Stomach (tissue), 4 donors: ENCODE measurements around the gene ADCY7.

Source experiments
- CTCF ChIP-seq, 7 experiments: fragments of 450-650 bp in 4 of 7; fragments of 200-600 bp in 3 of 7; sonication (generic) in 3 of 7; IDR thresholded peaks; one replicate each; pipeline ENCODE4 v1.5.1; 2016 to 2019; ENCODE audit warnings: antibody characterized with exemption in 7 of 7, control low read depth in 2 of 7, mild to moderate bottlenecking in 1 of 7
- POLR2A ChIP-seq, 4 donors: fragments of 450-650 bp; IDR thresholded peaks; one replicate each; pipeline ENCODE4 v1.6.1; 2016; ENCODE audit warnings: antibody characterized with exemption in 4 of 4, control low read depth in 2 of 4, mild to moderate bottlenecking in 1 of 4, moderate library complexity in 1 of 4

- no peak for TF ChIP-seq CTCF (IDR thresholded peaks at IDR 0.05)
- TF ChIP-seq POLR2A (IDR thresholded peaks at IDR 0.05) = no peak
Measured at GRCh38 chr16:50329446-50330189, 63.3 kb downstream of the ADCY7 start.
